HCT116 (cell line): ENCODE measurements around the gene RIMBP2. TPM values are rescaled to one million over a fixed set of nuclear protein-coding genes. Genes with fewer than 3 reads are reported as not detected.

Source experiments
- ATAC-seq: fragments of 200-7000 bp; cut with Tn5 transposase; 2 replicates; pipeline ENCODE4 v1.9.1; 2020; ENCODE audit warnings: mild to moderate bottlenecking, moderate library complexity
- BruUV-seq: library from RNA; stranded (reverse); fragments of 400-500 nt; replicated peaks from 2 replicates; lab custom pipeline; 2021; lab: Mats Ljungman, UMichigan
- CTCF ChIA-PET: fragments of 300-600 bp; sonication (Branson Sonifier 250); formaldehyde crosslinking; loops from one replicate; lab custom pipeline; 2021; ENCODE audit warnings: antibody characterized with exemption; lab: Charles Lee
- POLR2A ChIA-PET: fragments of 300-600, 350-600 bp; sonication (Branson Sonifier 250); formaldehyde crosslinking; loops from one replicate; lab custom pipeline; 2021; ENCODE audit warnings: antibody characterized with exemption; lab: Charles Lee
- RAD21 ChIA-PET, 2 experiments: fragments of 300-600 bp; sonication (Branson Sonifier 250); formaldehyde crosslinking; loops; one replicate each; lab custom pipeline; 2023; ENCODE audit warnings: low total read pairs in 2 of 2; ENCODE audit not compliant: uncharacterized antibody in 2 of 2, unreplicated experiment in 2 of 2, low non-redundant PET in 1 of 2; lab: Charles Lee
- DNase-seq: peaks from one replicate; pipeline ENCODE4 v3.0.0-alpha.2; 2010; ENCODE audit warnings: low read depth, low spot score
- H2AFZ ChIP-seq: fragments of 200-600 bp; shearing (Covaris generic), sonication (generic); 2 replicates; pipeline ENCODE4 v1.6.1; 2017; ENCODE audit warnings: low read depth, mixed run types, mixed read lengths, antibody characterized with exemption, low read length; ENCODE audit not compliant: poor library complexity, severe bottlenecking
- H3K27ac ChIP-seq: 2 replicates; pipeline ENCODE4 v1.5.1; 2012; ENCODE audit warnings: low read depth, low read length
- H3K27me3 ChIP-seq: fragments of 200-600 bp; sonication (generic); 2 replicates; pipeline ENCODE4 v1.6.1; 2016; ENCODE audit warnings: mixed run types, low read length, mixed read lengths; ENCODE audit not compliant: insufficient read depth
- H3K36me3 ChIP-seq, 2 experiments: fragments of 200-500 bp in 1 of 2; fragments of 200-600 bp in 1 of 2; sonication (Bioruptor generic) in 1 of 2; sonication (generic) in 1 of 2; 2 replicates each; pipeline versions ENCODE4 v1.5.1 to v1.6.1; 2014 to 2016; ENCODE audit warnings: low read length in 2 of 2, inconsistent platforms in 1 of 2, mixed read lengths in 1 of 2, mixed run types in 1 of 2; ENCODE audit not compliant: insufficient read depth in 2 of 2, control insufficient read depth in 1 of 2
- H3K4me1 ChIP-seq, 2 experiments: fragments of 200-600 bp in 1 of 2; sonication (generic) in 1 of 2; 2 replicates each; pipeline versions ENCODE4 v1.5.1 to v1.6.1; 2012 to 2017; ENCODE audit warnings: low read length in 2 of 2, inconsistent platforms in 1 of 2, mild to moderate bottlenecking in 1 of 2, mixed read lengths in 1 of 2, mixed run types in 1 of 2, moderate library complexity in 1 of 2; ENCODE audit not compliant: insufficient read depth in 2 of 2, control insufficient read depth in 1 of 2
- H3K4me2 ChIP-seq: fragments of 200-600 bp; sonication (generic); 2 replicates; pipeline ENCODE4 v1.6.1; 2017; ENCODE audit warnings: mixed run types, low read length, mixed read lengths
- H3K4me3 ChIP-seq, 2 experiments: fragments of 200-600 bp in 1 of 2; sonication (generic) in 1 of 2; replicated peaks in 1 of 2; 2 replicates each; pipeline ENCODE4 v1.5.1; 2011 to 2016; ENCODE audit warnings: low read length in 2 of 2, control low read depth in 1 of 2, low read depth in 1 of 2, mild to moderate bottlenecking in 1 of 2, mixed read lengths in 1 of 2, mixed run types in 1 of 2
- H3K79me2 ChIP-seq: fragments of 200-600 bp; sonication (generic); 2 replicates; pipeline ENCODE4 v1.6.1; 2017; ENCODE audit warnings: mild to moderate bottlenecking, mixed run types, low read length, moderate library complexity, mixed read lengths; ENCODE audit not compliant: insufficient read depth
- H3K9ac ChIP-seq: fragments of 200-600 bp; sonication (generic); 2 replicates; pipeline ENCODE4 v1.6.1; 2016; ENCODE audit warnings: low read length, mixed read lengths
- H3K9me2 ChIP-seq: fragments of 200-600 bp; sonication (generic), shearing (Covaris generic); 2 replicates; pipeline ENCODE4 v1.6.1; 2017; ENCODE audit warnings: mixed run types, mild to moderate bottlenecking, moderate library complexity; ENCODE audit not compliant: insufficient read depth
- H3K9me3 ChIP-seq, 2 experiments: fragments of 200-500 bp in 1 of 2; fragments of 200-600 bp in 1 of 2; sonication (Bioruptor generic) in 1 of 2; sonication (generic) in 1 of 2; 2 replicates each; pipeline ENCODE4 v1.6.1; 2014 to 2017; ENCODE audit warnings: low read length in 2 of 2, mixed read lengths in 2 of 2, inconsistent platforms in 1 of 2, low read depth in 1 of 2, mild to moderate bottlenecking in 1 of 2, mixed run types in 1 of 2, moderate library complexity in 1 of 2; ENCODE audit not compliant: control insufficient read depth in 1 of 2, insufficient read depth in 1 of 2
- H4K20me1 ChIP-seq: fragments of 200-600 bp; sonication (generic), shearing (Covaris generic); 2 replicates; pipeline ENCODE4 v1.6.1; 2017; ENCODE audit warnings: mixed run types, mild to moderate bottlenecking, moderate library complexity; ENCODE audit not compliant: insufficient read depth
- CEBPB ChIP-seq: IDR thresholded peaks from 2 replicates; pipeline ENCODE4 v1.6.1; 2012; ENCODE audit warnings: low read depth
- EGR1 ChIP-seq: IDR thresholded peaks from 2 replicates; pipeline ENCODE4 v1.6.1; 2012; ENCODE audit warnings: low read depth
- EZH2 ChIP-seq: fragments of 200-600 bp; sonication (generic); IDR thresholded peaks from 2 replicates; pipeline ENCODE4 v1.6.1; 2017; ENCODE audit warnings: antibody characterized with exemption, mixed run types
- EZH2phosphoT487 ChIP-seq: fragments of 200-600 bp; IDR thresholded peaks from 2 replicates; pipeline ENCODE4 v1.6.1; 2018; ENCODE audit warnings: antibody characterized with exemption, borderline replicate concordance
- FOSL1 ChIP-seq: IDR thresholded peaks from 2 replicates; pipeline ENCODE4 v1.6.1; 2012; ENCODE audit warnings: low read depth
- JUND ChIP-seq: IDR thresholded peaks from 2 replicates; pipeline ENCODE4 v1.6.1; 2012
- POLR2AphosphoS5 ChIP-seq: IDR thresholded peaks from 2 replicates; pipeline ENCODE4 v1.6.1; 2011; ENCODE audit warnings: mild to moderate bottlenecking, low read depth, low read length, moderate library complexity
- intact Hi-C: fragments of 100-400 bp; cut with micrococcal nuclease; formaldehyde crosslinking; loops from 2 replicates; pipeline ENCODE4 v1.10.0; 2022
- total RNA-seq: library from RNA; stranded (reverse); gene quantifications from one replicate; pipeline ENCODE4 v1.2.1, GENCODE V29; 2021; ENCODE audit not compliant: unreplicated experiment
- TF ChIP-seq, protein P1 (sequence below): IDR thresholded peaks from 2 replicates; pipeline ENCODE4 v1.6.1; 2012; ENCODE audit warnings: low read depth
- TF ChIP-seq, protein P2 (sequence below): IDR thresholded peaks from 2 replicates; pipeline ENCODE4 v1.6.1; 2012
- TF ChIP-seq, protein P3 (sequence below): IDR thresholded peaks from 2 replicates; pipeline ENCODE4 v1.6.1; 2011; ENCODE audit warnings: mild to moderate bottlenecking, low read length, moderate library complexity; ENCODE audit not compliant: insufficient replicate concordance; ENCODE audit errors: extremely low read depth

The RIMBP2 gene
- total RNA-seq, 1 experiment from 2014 or later: not detected

DNA sequence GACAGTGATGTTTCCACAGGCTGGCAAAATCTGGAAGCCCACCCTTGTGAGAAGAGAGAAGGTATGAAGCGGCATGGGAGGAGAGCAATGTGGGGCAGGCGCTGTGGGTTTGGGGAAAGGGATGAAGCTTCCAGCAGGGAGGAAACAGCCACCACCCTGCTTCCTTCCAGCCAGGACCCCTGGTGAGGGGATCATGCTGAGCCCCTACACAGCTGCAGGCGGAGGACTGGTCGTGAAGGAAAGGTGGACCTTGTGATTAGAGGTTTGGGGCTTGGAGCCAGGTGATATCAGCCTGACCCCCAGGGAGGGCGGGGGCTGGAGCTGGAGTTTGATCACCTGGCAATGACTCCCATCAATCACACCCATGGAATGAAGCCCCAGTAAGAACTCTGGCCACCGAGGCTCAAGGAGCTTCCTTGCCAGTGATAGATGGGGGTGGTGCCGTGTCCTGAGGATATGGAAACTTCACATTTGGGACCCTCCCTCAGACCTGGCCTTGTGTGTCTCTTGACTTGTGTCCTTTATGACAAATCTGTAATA, 48.6 kb downstream of the RIMBP2 start:
- Histone ChIP-seq H4K20me1 (no peaks in the 10 kb centered on the region), H3K9me2 (no peaks in the 10 kb centered on the region), H3K79me2 (no peaks in the 10 kb centered on the region), H3K4me2 (no peak overlapping the region), H3K9me3 (no peaks in the 10 kb centered on the region), H3K27me3 (no peaks in the 10 kb centered on the region), H3K9ac (no peak overlapping the region), H3K4me3 (no peak overlapping the region), H2AFZ (no peak overlapping the region), H3K36me3 (no peaks in the 10 kb centered on the region), H3K4me1 (no peaks in the 10 kb centered on the region), H3K27ac (no peak overlapping the region)
- intact Hi-C loops: no loop called here
- ChIA-PET CTCF (no interaction called here), POLR2A (no interaction called here), RAD21 (no interaction called here)
- no peak for ATAC-seq
- BruUV-seq: no TSS peak
- no peak for DNase-seq
- TF ChIP-seq, protein P1, sequence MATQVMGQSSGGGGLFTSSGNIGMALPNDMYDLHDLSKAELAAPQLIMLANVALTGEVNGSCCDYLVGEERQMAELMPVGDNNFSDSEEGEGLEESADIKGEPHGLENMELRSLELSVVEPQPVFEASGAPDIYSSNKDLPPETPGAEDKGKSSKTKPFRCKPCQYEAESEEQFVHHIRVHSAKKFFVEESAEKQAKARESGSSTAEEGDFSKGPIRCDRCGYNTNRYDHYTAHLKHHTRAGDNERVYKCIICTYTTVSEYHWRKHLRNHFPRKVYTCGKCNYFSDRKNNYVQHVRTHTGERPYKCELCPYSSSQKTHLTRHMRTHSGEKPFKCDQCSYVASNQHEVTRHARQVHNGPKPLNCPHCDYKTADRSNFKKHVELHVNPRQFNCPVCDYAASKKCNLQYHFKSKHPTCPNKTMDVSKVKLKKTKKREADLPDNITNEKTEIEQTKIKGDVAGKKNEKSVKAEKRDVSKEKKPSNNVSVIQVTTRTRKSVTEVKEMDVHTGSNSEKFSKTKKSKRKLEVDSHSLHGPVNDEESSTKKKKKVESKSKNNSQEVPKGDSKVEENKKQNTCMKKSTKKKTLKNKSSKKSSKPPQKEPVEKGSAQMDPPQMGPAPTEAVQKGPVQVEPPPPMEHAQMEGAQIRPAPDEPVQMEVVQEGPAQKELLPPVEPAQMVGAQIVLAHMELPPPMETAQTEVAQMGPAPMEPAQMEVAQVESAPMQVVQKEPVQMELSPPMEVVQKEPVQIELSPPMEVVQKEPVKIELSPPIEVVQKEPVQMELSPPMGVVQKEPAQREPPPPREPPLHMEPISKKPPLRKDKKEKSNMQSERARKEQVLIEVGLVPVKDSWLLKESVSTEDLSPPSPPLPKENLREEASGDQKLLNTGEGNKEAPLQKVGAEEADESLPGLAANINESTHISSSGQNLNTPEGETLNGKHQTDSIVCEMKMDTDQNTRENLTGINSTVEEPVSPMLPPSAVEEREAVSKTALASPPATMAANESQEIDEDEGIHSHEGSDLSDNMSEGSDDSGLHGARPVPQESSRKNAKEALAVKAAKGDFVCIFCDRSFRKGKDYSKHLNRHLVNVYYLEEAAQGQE: no peak
- no peak for TF ChIP-seq CEBPB
- no peak for TF ChIP-seq EGR1
- TF ChIP-seq JUND: no peak
- no peak for TF ChIP-seq EZH2
- TF ChIP-seq, protein P2, sequence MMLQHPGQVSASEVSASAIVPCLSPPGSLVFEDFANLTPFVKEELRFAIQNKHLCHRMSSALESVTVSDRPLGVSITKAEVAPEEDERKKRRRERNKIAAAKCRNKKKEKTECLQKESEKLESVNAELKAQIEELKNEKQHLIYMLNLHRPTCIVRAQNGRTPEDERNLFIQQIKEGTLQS: no peak
- TF ChIP-seq EZH2phosphoT487: no peak
- TF ChIP-seq POLR2AphosphoS5: no peak
- TF ChIP-seq FOSL1: no peak
- TF ChIP-seq, protein P3, sequence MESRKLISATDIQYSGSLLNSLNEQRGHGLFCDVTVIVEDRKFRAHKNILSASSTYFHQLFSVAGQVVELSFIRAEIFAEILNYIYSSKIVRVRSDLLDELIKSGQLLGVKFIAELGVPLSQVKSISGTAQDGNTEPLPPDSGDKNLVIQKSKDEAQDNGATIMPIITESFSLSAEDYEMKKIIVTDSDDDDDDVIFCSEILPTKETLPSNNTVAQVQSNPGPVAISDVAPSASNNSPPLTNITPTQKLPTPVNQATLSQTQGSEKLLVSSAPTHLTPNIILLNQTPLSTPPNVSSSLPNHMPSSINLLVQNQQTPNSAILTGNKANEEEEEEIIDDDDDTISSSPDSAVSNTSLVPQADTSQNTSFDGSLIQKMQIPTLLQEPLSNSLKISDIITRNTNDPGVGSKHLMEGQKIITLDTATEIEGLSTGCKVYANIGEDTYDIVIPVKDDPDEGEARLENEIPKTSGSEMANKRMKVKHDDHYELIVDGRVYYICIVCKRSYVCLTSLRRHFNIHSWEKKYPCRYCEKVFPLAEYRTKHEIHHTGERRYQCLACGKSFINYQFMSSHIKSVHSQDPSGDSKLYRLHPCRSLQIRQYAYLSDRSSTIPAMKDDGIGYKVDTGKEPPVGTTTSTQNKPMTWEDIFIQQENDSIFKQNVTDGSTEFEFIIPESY: no peak
